Measurements from ENCODE around the gene TTC19.

DNA sequence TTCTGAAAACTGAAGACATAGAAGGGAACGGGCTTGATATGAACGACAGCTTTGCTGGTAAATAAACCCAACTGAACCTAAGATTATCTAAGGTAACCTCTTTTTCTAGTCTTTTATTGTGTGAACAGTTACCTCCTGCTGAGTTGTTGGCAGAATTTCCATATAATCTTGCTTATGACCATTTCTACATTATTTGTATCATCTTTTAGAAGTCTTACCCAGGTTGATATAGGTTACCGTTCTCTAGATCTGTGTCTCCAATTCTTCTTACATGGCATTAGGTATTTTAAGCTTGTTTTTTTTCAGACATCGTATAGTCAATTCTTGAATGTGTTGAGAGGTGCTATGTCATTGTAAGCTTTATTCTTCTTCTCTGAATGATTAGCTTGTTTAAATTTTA is 24.3 kb downstream of the TTC19 start:
- TF ChIP-seq, protein P1, sequence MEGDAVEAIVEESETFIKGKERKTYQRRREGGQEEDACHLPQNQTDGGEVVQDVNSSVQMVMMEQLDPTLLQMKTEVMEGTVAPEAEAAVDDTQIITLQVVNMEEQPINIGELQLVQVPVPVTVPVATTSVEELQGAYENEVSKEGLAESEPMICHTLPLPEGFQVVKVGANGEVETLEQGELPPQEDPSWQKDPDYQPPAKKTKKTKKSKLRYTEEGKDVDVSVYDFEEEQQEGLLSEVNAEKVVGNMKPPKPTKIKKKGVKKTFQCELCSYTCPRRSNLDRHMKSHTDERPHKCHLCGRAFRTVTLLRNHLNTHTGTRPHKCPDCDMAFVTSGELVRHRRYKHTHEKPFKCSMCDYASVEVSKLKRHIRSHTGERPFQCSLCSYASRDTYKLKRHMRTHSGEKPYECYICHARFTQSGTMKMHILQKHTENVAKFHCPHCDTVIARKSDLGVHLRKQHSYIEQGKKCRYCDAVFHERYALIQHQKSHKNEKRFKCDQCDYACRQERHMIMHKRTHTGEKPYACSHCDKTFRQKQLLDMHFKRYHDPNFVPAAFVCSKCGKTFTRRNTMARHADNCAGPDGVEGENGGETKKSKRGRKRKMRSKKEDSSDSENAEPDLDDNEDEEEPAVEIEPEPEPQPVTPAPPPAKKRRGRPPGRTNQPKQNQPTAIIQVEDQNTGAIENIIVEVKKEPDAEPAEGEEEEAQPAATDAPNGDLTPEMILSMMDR (IDR thresholded peaks at IDR 0.05) = no peak
- no peak for TF ChIP-seq ZFX (IDR thresholded peaks at IDR 0.05; ENCODE audit: borderline replicate concordance)
